Prostate gland (tissue), 2 donors: ENCODE data around the gene SSPN.

Experiments
- POLR2A ChIP-seq: fragments of 450-650 bp; IDR thresholded peaks from one replicate; pipeline ENCODE4 v1.6.1; 2016; ENCODE audit warnings: antibody characterized with exemption, mild to moderate bottlenecking
- POLR2AphosphoS5 ChIP-seq: sonication (generic); formaldehyde crosslinking; IDR thresholded peaks from one replicate; pipeline ENCODE4 v1.6.1; 2017; ENCODE audit warnings: antibody characterized with exemption
- TF ChIP-seq, protein P1 (sequence below), 4 experiments: fragments of 200-600 bp in 2 of 4; fragments of 450-650 bp in 2 of 4; sonication (generic) in 2 of 4; IDR thresholded peaks; 1 replicate in 3 of 4; 2 replicates in 1 of 4; pipeline ENCODE4 v1.5.1; 2016 to 2019; ENCODE audit warnings: antibody characterized with exemption in 4 of 4, mild to moderate bottlenecking in 2 of 4, moderate library complexity in 2 of 4

DNA sequence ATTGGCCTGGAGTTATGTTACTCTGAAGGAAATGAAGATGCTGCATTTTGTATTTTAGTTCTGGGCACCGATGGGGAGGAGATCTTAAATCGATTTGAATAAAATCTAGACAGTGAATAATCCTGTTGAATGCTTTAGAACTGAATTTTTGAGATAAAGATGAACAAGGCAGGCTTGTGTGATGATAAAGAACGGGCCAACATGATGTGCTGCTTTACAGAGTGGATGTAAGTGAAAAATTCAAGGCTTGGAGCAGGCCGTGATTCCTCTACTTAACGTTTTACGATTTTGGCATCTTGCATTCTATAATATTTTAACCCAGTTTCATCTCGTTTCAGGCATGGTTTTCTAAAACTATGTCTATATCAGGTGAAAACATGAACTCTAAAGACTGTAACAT is 47.1 kb upstream of the SSPN start:
- TF ChIP-seq, protein P1, sequence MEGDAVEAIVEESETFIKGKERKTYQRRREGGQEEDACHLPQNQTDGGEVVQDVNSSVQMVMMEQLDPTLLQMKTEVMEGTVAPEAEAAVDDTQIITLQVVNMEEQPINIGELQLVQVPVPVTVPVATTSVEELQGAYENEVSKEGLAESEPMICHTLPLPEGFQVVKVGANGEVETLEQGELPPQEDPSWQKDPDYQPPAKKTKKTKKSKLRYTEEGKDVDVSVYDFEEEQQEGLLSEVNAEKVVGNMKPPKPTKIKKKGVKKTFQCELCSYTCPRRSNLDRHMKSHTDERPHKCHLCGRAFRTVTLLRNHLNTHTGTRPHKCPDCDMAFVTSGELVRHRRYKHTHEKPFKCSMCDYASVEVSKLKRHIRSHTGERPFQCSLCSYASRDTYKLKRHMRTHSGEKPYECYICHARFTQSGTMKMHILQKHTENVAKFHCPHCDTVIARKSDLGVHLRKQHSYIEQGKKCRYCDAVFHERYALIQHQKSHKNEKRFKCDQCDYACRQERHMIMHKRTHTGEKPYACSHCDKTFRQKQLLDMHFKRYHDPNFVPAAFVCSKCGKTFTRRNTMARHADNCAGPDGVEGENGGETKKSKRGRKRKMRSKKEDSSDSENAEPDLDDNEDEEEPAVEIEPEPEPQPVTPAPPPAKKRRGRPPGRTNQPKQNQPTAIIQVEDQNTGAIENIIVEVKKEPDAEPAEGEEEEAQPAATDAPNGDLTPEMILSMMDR (IDR thresholded peaks at IDR 0.05): no peak
- TF ChIP-seq POLR2A (no peak), POLR2AphosphoS5 (no peak)
